SKM-1 treated with dmso at 0.1 percent for 144 hours (cell line): ENCODE data around the gene OR51E2.
"Not testable (repeated sequence)": the region's sequence is repeated elsewhere in the genome, so short reads cannot be mapped to it uniquely, and the experiment has no call there.

ENCODE experiments used
- DNase-seq: peaks from one replicate; lab custom pipeline; 2025; ENCODE audit not compliant: unreplicated experiment; lab: John Stamatoyannopoulos, UW

Gene OR51E2

GRCh38 chr11:4697585-4697984, at the start of gene OR51E2:
Gene OR51E2 (minus strand): TSS chr11:4697853. CDS start chr11:4682711, 15,142 bp downstream.
- DNase-seq: no peak

- DNase-seq: no peak
Measured at GRCh38 chr11:4740735-4741134, 43.1 kb upstream of the OR51E2 start.

GRCh38 chr11:4727171-4727570, 29.5 kb upstream of the OR51E2 start:
- DNase-seq: no peak

GRCh38 chr11:4722616-4723534, 25.2 kb upstream of the OR51E2 start:
- not testable (repeated sequence) for DNase-seq

- DNase-seq: no peak
Measured at GRCh38 chr11:4714300-4714699, 16.6 kb upstream of the OR51E2 start.

- no peak for DNase-seq
Measured at GRCh38 chr11:4713241-4713640, 15.6 kb upstream of the OR51E2 start.

- no peak for DNase-seq
Measured at GRCh38 chr11:4704790-4705334, 7.2 kb upstream of the OR51E2 start.

GRCh38 chr11:4704054-4704789, 6.6 kb upstream of the OR51E2 start, which contains the start of gene MMP26:
Gene MMP26 (plus strand): TSS chr11:4704784.
- DNase-seq: no peak

- DNase-seq: no peak
Measured at GRCh38 chr11:4700436-4700820, 2.8 kb upstream of the OR51E2 start.

- DNase-seq: no peak
Measured at GRCh38 chr11:4699697-4700435, 2.2 kb upstream of the OR51E2 start.

- no peak for DNase-seq
Measured at GRCh38 chr11:4695442-4695841, 2.2 kb downstream of the OR51E2 start.

- no peak for DNase-seq
Measured at GRCh38 chr11:4684631-4685285, 12.9 kb downstream of the OR51E2 start.

GRCh38 chr11:4682623-4683419, 14.8 kb downstream of the OR51E2 start:
- DNase-seq: no peak

GRCh38 chr11:4680341-4680740, 17.3 kb downstream of the OR51E2 start:
- DNase-seq: no peak

- no peak for DNase-seq
Measured at GRCh38 chr11:4677948-4678347, 19.7 kb downstream of the OR51E2 start.

GRCh38 chr11:4673781-4674180, 23.9 kb downstream of the OR51E2 start:
- no peak for DNase-seq

GRCh38 chr11:4672470-4672869, 25.2 kb downstream of the OR51E2 start:
- DNase-seq: no peak

- DNase-seq: no peak
Measured at GRCh38 chr11:4671741-4672140, 25.9 kb downstream of the OR51E2 start.

GRCh38 chr11:4665424-4665823, 32.2 kb downstream of the OR51E2 start:
- DNase-seq: no peak

- DNase-seq: no peak
Measured at GRCh38 chr11:4664786-4665185, 32.9 kb downstream of the OR51E2 start.
